Chondrocyte (in vitro differentiated cells): ENCODE results near the gene C22orf31. TPM values are rescaled to one million over a fixed set of nuclear protein-coding genes. Genes with fewer than 3 reads are reported as not detected.

Source experiments
- DNase-seq: peaks from one replicate; pipeline ENCODE4 v3.0.0; 2021; ENCODE audit warnings: mixed read lengths, low spot score
- H3K27ac Mint-ChIP-seq: one replicate; pipeline ENCODE4 v1.8.0; 2021; ENCODE audit warnings: mild to moderate bottlenecking, moderate library complexity, mixed read lengths; ENCODE audit not compliant: unreplicated experiment
- H3K27me3 Mint-ChIP-seq: 2 replicates; pipeline ENCODE4 v1.8.0; 2021; ENCODE audit warnings: low read depth, mixed read lengths
- H3K36me3 Mint-ChIP-seq: 2 replicates; pipeline ENCODE4 v1.8.0; 2021; ENCODE audit warnings: low read depth, mixed read lengths
- H3K4me1 Mint-ChIP-seq: 2 replicates; pipeline ENCODE4 v1.8.0; 2021; ENCODE audit warnings: low read depth, mild to moderate bottlenecking, mixed read lengths
- H3K4me3 Mint-ChIP-seq: one replicate; pipeline ENCODE4 v1.8.0; 2021; ENCODE audit warnings: mild to moderate bottlenecking, moderate library complexity, mixed read lengths; ENCODE audit not compliant: unreplicated experiment
- H3K9me3 Mint-ChIP-seq: 2 replicates; pipeline ENCODE4 v1.8.0; 2021; ENCODE audit warnings: low read depth, mixed read lengths
- total RNA-seq: library from RNA; stranded (reverse); gene quantifications from 3 replicates; pipeline ENCODE4 v1.2.1, GENCODE V29; 2021
- TF ChIP-seq, protein P1 (sequence below): fragments of 200-600 bp; sonication (generic); IDR thresholded peaks from 2 replicates; pipeline ENCODE4 v1.5.0; 2021; ENCODE audit warnings: antibody characterized with exemption, mild to moderate bottlenecking, moderate library complexity

Gene C22orf31
- total RNA-seq, 1 donor from 2014 or later: not detected

DNA sequence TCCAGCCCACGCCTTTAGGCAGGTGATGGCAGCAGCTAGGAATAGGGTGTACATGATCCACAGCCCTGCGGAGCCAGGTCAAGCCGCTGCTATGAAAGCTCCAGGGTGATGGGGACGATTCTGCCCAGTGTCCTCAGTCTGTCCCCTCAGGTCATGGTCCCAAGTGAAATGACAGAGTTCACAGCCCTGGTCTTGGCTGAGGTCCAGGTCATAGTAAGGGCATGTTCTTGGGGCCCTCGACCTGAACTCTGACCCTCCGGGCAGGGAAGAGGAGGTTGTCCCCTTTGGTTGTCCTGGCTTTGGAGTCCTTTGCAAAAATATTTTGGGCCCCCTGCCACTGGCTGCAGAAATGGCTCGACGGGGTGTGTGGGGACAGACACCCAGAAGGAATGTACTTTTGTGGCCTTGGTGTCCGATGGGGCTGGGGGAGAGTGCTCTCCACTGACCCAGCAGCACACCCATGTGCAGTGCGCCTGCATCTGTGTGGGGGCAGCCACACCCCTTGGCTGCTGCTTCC is 7.3 kb downstream of the C22orf31 start:
- TF ChIP-seq, protein P1, sequence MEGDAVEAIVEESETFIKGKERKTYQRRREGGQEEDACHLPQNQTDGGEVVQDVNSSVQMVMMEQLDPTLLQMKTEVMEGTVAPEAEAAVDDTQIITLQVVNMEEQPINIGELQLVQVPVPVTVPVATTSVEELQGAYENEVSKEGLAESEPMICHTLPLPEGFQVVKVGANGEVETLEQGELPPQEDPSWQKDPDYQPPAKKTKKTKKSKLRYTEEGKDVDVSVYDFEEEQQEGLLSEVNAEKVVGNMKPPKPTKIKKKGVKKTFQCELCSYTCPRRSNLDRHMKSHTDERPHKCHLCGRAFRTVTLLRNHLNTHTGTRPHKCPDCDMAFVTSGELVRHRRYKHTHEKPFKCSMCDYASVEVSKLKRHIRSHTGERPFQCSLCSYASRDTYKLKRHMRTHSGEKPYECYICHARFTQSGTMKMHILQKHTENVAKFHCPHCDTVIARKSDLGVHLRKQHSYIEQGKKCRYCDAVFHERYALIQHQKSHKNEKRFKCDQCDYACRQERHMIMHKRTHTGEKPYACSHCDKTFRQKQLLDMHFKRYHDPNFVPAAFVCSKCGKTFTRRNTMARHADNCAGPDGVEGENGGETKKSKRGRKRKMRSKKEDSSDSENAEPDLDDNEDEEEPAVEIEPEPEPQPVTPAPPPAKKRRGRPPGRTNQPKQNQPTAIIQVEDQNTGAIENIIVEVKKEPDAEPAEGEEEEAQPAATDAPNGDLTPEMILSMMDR: no peak
- Mint-ChIP-seq H3K9me3 (no peaks in the 10 kb centered on the region), H3K4me3 (no peak overlapping the region), H3K27me3 (no peaks in the 10 kb centered on the region), H3K36me3 (peaks cover 10% of the 10 kb centered on the region), H3K27ac (no peak overlapping the region), H3K4me1 (no peaks in the 10 kb centered on the region)
- no peak for DNase-seq

GRCh38 chr22:29053048-29053702 is 8.5 kb downstream of the C22orf31 start:
- H3K4me3 Mint-ChIP-seq: no peak overlapping the region
- peaks cover 10% of the 10 kb centered on the region for H3K36me3 Mint-ChIP-seq
- DNase-seq: no peak
- no peaks in the 10 kb centered on the region for H3K27me3 Mint-ChIP-seq
- H3K4me1 Mint-ChIP-seq: no peaks in the 10 kb centered on the region
- H3K9me3 Mint-ChIP-seq: no peaks in the 10 kb centered on the region
- H3K27ac Mint-ChIP-seq: no peak overlapping the region
- TF ChIP-seq, protein P1: no peak

DNA sequence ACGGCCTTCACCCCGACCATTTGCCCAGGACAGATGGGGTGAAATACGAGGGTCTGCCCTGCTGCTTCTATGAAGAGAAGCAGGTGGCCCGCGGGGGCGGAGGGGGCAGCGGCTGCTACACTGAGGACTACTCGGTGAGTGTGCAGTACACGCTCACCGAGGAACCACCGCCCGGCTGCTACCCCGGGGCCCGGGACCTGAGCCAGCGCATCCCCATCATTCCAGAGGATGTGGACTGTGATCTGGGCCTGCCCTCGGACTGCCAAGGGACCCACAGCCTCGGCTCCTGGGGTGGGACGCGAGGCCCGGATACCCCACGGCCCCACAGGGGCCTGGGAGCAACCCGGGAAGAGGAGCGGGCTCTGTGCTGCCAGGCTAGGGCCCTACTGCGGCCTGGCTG is 11.2 kb downstream of the C22orf31 start:
- Mint-ChIP-seq H3K4me3 (no peak overlapping the region), H3K4me1 (no peaks in the 10 kb centered on the region), H3K9me3 (no peaks in the 10 kb centered on the region), H3K27ac (no peak overlapping the region), H3K27me3 (no peaks in the 10 kb centered on the region), H3K36me3 (peaks cover 12% of the 10 kb centered on the region)
- DNase-seq: no peak
- TF ChIP-seq, protein P1: no peak

GRCh38 chr22:29049655-29050263 is 11.9 kb downstream of the C22orf31 start:
- peaks cover 12% of the 10 kb centered on the region for H3K36me3 Mint-ChIP-seq
- H3K9me3 Mint-ChIP-seq: no peaks in the 10 kb centered on the region
- TF ChIP-seq, protein P1: no peak
- H3K27me3 Mint-ChIP-seq: no peaks in the 10 kb centered on the region
- DNase-seq: no peak
- no peak overlapping the region for H3K27ac Mint-ChIP-seq
- H3K4me3 Mint-ChIP-seq: no peak overlapping the region
- H3K4me1 Mint-ChIP-seq: no peaks in the 10 kb centered on the region

DNA sequence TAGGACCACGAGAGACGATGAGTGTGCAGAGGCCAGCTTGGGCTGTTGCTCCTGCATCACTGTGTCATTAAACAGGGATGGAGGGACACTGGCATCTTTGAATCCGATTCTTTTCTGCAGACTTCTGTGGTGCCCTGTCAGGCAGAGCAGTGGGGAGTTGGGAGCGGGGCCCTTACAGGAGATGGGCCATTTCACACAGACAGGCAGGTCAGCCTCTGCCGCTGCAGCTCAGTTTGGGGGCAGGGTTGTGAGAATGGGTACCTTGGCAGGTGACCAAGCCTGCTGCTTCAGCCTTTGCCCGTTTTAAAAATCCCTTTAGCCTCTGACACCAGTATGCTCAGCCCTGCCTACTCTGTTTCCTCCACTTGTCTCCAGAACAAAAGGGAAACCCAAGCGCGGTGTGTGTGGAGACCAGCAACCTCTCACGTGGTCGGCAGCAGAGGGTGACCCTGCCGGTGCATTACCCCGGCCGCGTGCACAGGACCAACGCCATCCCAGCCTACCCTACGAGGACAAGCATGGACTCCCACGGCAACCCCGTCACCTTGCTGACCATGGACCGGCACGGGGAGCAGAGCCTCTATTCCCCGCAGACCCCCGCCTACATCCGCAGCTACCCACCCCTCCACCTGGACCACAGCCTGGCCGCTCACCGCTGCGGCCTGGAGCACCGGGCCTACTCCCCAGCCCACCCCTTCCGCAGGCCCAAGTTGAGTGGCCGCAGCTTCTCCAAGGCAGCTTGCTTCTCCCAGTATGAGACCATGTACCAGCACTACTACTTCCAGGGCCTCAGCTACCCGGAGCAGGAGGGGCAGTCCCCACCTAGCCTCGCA is 12.6 kb downstream of the C22orf31 start:
- H3K27me3 Mint-ChIP-seq: no peaks in the 10 kb centered on the region
- TF ChIP-seq, protein P1: no peak
- H3K4me3 Mint-ChIP-seq: no peak overlapping the region
- no peaks in the 10 kb centered on the region for H3K9me3 Mint-ChIP-seq
- peaks cover 12% of the 10 kb centered on the region for H3K36me3 Mint-ChIP-seq
- H3K27ac Mint-ChIP-seq: no peak overlapping the region
- H3K4me1 Mint-ChIP-seq: peaks cover 5% of the 10 kb centered on the region
- DNase-seq: no peak
